ENCODE results near the gene MAML3.

Gene MAML3

DNA sequence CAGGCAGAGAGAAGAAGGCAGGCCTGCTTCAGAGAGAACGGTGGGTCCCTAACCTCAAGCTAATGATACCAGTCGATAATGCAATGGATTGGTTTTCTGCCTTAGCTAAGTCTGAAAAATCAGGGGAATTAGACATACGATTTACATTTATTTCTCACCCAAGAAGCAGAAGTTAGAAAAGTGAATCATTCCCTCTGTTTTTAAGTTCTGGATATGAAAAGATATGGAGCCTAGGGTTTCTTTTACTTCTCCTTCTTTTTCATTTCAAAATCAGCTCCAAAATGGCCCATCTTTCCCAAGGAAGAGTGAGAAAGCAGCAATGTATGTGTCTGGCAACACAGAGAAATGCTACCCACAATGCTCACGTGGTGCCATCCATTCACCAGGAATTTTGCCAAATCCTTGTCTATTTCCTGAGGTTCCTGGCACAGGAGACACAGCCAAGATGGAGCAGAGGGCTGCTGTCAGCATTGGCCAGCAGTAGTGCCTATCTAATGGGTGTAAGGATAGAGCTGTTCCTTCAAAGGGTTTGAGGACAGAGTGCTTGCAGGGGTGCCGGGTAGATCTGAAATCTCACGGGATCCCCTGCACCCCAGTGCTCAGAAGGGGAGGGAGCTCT is 231.5 kb downstream of the MAML3 start:
- no peak for DNase-seq (ENCODE audit: low read depth in 2 of 2)

DNA sequence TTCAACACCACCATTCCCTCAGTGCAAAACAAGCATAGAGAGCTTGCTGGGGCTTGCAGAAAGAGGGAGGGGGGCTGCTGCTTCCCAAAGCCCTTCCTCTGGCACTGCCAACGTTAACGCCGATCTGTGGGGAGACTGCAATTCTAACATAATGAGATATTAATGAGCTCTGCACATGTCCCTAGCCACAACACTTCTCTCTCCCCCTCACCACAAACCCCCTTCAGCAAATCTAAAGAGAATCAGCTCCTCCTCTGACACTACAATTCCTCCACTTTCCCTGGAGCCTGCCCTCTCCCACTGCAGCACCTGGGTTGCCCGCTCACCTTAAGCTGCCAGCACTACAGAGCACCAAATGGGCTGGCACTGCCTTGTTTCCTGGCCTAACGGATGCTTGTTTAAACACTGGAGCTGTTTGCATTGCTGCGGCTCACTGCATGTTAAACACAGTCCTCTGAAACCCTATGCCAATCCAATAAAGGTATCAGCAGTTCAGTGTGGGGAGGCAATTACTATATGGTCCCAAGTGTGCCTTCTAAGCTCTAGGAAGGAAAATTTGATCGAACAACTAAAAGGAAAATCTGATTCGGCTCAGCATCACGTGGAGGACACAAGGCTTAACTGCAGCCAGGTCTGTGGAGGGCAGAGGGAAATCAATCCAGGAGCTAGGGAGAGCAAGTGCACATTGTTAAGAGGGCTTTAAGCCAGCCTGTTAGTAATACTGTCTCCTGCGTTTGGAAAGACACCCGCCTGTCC is 232.4 kb downstream of the MAML3 start:
- DNase-seq (ENCODE audit: low read depth in 2 of 2), result no peak

DNA sequence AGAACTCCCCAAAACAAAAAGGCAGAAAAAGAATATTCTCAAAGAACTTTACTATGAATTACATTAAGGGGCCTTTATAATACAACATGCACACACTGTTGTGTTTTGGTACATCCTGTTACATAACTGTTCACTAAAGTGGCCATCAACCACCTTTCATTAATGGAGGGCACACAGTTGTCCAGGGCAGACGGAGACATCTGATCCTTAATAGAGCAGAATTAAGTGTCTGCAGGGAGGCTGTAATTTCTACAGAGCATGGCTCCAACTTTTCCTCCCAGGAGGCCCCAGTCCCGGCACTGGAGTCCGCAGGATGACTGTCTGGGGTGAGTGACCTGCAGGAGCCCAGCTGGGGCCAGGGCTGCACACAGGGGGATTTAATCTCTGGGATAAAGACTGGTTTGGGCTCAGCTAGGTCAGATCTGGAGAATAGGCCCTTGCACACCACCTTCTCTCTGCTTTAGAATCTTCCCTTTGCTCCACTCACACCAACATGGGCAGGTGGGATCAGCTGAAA is 233.4 kb downstream of the MAML3 start:
- DNase-seq (ENCODE audit: low read depth in 2 of 2), result no peak

DNA sequence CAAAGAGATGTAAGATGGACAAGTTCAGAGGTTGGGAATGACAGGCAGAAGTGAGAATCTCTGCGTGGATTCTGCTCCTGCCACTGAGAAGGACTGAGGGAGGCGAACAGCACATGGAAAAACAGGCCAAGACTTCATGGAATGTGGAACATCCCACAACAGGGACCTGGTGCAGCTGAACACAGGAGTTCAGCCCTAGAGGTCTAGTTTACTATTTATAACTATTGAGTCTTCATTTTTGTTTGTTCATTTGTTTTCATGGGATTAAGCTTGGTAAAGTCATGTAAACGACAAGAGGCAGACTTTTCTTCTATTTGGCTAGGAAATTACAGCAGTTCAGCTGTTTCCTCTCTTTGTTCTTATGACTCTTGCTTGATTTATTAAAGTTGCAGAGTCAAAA is 234.5 kb downstream of the MAML3 start:
- no peak for DNase-seq (ENCODE audit: low read depth in 2 of 2)

DNA sequence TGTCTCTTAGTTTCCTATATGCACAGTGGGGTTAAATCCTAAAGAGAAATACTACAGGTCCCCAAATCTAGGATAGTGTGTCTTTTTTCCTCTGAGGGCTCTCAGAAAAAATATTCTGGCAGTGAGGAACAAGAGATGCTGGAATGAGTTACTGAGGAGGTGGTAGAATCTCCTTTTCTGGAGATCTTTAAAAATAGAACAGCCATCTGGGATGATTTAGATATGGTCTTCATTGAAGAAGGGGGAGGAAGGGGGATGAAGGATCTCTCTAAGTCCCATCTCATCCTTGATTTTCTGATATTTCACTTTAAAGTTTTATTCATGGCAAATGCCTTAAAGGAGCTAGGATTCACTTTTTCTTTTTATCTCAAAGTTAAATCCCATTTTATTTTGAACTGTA is 235.0 kb downstream of the MAML3 start:
- DNase-seq (ENCODE audit: low read depth in 2 of 2), result no peak

DNA sequence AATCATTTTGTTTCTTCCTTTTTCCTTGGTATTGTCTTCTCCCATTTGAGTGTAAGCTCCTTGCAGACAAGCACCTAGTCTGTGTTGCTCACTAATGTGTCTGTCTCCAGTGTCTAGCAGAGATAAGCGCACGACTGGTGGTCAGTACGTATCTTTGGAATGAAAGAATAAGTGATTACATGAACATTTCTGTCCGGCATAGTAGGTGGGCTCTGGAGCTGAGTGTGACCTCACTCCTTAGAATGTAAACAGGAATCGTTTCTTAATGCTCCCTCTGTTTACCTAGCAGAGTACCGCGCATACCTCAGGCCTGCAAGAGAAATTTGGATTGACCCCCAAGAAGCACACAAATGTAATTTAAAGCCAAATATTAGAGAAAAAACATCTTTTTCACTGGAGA is 235.4 kb downstream of the MAML3 start:
- DNase-seq (ENCODE audit: low read depth in 2 of 2), result no peak

DNA sequence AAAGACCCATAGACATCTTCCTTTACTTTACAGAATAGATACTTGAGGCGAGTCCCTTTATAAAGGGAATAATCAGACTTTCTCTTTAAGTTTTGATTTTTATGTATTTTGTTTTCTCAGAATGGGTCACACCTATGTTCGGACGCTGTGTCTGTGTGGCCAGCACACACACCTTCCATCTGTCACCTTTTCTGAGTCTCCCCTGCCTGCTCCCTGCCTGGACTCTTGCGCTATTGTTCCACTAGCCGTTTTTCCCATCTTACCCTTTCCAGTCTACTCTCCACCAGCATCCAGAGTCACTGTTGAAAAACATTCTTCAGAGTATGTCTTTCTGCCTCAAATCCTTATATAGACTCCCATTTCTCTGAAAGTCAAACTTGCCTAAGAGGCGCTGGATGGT is 236.1 kb downstream of the MAML3 start:
- DNase-seq (ENCODE audit: low read depth in 2 of 2), result no peak

DNA sequence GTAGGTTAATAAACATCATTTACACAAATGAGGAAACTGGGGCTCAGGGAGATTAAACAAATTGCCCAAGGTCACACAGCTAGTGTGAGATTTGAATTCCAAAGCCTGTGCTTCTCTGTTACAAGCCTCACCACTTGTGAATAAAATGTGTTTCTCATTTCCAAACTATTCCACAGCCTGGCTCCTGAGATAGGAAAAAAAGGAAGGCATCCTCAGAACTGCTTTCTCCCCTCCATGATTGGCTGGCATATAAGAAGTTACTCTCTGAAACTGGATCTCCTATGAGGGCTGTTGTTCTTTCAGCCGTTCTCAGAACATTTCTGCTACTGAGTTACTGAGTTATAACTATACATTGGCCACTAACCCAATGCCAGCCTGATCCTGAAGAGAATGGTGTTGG is 237.9 kb downstream of the MAML3 start:
- no peak for DNase-seq (ENCODE audit: low read depth in 2 of 2)

DNA sequence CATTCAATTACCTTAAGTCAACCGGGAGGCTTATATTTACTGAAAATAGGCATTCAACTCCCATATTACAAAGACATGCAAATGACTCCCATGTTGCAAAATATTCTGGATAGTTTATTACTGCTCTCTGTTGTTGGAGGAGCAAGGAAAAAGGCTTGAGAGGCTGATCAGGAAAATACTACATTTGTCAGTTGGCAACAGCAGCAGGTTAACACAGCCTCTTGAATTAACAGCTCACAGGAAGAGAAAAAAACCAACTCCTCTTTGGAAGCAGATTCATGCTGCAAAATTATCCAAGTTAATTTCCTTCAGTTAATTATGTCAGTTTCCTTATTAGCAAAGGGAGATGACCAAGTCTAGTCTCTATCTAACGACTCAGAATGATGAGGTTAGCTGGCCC is 238.9 kb downstream of the MAML3 start:
- DNase-seq (ENCODE audit: low read depth in 2 of 2), result no peak

DNA sequence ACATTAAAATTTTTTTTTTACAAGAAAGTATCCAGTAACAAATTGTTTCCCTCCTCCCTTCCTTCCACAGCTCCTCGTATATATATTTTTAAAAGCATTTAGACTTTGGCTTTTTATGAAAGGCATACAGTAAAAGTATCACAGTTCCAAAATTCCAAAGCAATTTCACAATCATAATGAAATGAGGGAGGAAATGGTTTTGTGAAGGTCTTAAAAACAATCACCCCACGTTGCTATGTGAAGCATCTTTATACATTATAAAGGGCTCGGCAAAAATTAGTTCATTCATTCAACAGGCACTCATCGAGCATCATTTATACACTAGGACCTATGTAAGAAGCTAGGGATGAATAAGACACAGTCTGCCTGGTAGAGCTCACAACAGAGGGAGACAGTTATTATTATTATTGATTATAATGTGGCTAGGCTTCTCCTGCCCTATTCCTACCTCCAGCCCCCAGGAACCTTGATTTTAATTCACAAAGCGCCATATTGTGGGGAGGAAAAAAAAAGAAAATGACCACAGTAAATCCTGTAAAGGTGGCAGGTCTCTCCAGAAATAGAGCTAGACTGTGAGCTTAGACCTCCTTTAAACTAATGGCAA is 239.9 kb downstream of the MAML3 start:
- no peak for DNase-seq (ENCODE audit: low read depth in 2 of 2)

DNA sequence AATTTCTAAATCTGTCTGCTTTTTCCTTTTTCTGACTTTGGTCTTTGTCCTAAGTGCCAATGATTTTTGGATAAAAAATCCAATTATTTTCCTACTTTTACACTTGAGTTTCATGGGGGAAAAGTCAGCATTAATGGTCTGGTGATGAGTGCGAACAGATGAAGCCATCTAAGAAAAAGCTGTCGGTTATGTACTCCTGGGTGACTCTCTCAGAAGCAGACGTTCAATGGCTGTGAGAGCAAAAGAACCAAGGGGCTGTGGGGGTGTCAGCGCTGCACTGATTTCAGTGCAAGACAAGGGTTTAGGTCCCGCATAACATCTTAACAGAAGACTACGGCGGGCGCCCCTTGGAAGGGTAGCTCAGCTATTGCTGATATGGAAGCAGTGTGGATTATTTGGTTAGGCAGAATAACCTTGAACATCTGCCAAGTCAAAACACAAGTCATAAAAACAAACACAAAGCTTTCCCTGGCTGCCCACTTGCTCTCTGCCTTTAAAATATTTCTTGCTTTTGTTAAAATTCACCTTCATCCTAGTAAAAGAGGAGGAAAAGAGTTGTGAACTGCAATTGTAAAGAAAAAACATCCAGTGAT is 240.5 kb downstream of the MAML3 start:
- DNase-seq (ENCODE audit: low read depth in 2 of 2), result no peak

DNA sequence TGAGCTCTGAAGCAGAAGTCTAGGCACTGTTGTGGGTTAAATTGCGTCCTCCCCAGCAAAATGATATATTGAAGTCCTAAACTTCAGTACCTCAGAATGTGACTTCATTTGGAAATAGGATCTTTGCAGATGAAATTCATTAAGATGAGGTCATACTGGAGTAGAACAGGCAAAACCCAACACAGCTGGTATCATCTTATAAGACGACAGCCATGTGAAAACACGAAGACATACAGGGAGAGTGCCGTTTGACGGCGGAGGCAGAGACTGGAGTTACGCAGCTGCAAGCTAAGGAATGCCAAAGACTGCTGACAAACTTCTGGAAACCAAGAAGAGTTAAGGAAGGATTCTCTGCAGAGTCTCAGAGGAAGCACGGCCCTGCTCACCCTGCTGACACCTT is 241.5 kb downstream of the MAML3 start:
- DNase-seq (ENCODE audit: low read depth in 2 of 2), result no peak

DNA sequence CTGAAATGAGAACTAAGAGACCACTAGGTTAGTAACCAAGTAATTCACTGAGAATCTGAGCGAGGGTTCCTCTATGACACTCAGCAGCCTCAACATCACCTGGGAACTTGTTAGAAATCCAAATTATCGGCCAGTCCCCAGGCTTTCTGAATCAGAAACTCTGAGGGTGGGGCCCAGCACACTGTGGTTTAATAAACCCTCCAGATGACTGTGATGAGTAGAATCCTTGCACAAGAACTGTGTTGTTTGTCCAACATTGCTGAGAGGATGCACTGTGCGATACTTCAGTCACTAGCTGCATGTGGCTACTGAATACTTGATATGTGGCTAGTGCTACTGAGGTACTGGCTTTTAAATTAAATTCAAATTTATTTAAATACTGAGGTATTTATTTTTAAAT is 243.9 kb downstream of the MAML3 start:
- no peak for DNase-seq (ENCODE audit: low read depth in 2 of 2)

DNA sequence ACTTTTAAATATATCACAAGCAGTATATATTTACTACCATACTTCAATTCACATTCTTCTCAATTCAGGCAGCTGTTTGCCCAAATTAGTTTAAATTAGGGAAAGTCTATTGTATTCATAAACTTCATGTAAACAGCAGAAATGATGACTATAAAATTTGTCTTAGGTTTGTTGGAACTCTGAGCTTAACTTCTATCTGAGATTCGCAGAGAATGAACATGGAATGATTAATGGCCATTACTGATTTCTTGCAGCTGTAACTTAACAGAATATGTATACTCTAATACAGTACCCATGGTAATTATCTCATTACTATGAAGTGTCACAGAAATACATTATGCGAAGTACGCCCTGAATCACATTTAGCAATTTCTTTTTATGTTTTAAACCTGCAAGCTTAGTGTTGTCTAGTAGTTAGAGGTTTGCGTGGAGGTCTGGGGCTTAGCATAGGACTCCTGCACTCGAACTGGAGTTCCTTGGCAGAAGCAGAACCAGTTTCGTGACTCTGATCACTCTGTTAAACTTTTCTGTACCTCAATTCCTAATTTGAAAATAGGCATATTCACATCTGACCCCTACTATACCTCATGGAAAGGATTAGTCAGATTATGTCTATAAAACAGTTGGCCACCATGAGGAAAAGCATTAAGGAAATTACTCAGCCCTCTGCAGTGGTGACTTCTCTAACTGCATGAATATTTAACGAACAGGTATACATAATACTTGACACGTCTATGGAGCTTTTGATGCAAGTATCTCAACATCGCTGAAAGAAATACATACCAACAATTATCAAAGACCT is 245.1 kb downstream of the MAML3 start:
- no peak for DNase-seq (ENCODE audit: low read depth in 2 of 2)

DNA sequence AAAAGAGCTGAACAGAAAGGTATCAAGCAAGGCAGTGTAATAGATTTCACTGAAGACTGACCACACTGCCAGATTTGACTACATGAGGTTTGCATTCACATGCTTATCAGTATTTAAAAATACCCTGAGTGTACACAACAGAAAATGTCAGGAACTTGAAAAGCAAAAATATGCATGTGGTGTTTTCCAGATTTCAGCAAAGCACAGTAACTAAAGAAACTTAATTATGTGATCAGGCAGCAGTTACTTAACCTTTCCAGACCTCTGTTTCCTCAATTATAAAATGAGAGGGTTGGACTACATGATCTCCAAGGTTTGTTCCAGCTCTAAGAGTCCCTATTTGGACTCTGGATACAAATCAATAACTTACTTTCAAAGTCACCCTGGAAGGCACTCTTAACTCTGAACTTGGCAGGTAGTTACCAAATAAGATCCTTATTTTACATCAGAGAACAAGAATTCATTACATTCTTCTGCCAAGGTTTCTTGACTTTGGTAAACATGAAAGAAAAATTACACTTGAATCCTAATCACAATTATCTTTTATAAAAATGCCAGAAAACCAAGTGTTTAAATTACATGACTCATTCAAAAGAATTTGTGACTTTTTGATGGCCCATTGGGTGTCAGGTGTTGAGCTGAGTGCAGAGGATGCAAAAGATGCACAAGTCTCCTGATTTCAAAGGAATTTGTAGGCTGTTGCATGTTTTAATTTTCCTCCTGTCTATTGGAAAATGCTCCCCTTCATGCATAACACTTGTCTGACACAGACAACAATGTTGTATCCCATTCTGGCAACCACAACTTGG is 246.8 kb downstream of the MAML3 start:
- no peak for DNase-seq (ENCODE audit: low read depth in 2 of 2)

DNA sequence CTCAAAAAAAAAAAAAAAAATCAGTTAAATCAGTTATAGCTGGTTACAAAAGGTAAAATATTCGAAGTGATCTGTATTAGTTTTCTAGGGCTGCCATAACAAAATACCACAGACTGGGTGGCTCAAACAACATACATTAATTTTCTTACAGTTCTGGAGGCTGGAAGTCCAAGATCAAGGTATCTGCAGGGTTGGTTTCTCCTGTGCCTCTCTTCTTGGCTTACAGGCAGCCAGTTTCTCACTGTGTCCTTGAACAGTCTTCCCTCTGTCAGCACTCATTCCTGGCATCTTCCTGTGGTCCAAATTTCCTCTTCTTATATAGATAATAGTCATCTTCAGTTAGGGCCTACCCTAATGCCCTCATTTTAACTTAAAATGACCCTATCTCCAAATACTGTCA is 248.5 kb downstream of the MAML3 start:
- DNase-seq (ENCODE audit: low read depth in 2 of 2), result no peak

DNA sequence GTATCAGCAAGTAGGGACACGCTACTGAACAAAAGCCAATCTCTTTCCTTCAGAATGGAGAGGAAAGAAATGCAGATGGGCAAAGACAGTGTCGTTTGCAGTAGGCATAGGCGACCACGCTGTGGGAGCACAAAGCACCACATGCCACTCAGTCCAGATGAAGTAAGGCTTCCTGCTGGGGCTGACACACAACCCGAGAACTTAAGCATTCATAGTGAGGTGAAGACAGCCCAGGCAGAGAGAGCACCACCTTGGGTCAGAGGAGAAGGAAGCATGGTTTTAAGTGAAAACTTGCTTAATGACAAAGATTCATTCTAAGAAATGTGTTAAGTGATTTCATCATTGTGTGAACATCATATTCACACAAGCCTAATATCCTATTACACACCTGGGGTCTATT is 249.6 kb downstream of the MAML3 start:
- DNase-seq (ENCODE audit: low read depth in 2 of 2), result no peak

DNA sequence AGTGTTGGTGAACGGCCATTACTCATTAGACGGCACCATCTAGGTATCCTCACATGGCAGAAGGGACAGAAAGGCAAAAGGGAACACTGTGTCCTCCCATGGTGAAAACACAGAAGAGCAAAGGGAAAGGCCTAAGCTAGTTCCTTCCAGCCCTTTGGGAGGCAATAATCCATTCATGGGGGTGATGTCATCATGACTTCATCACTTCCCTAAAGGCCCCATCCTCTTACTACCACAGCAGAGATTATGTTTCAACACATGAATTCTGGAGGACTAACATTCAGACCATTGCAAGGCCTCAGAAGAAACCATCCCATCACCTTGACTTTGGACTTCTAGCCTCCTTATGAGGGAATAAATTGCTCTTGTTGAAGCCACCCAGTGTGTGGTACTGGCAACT is 250.1 kb downstream of the MAML3 start:
- no peak for DNase-seq (ENCODE audit: low read depth in 2 of 2)

DNA sequence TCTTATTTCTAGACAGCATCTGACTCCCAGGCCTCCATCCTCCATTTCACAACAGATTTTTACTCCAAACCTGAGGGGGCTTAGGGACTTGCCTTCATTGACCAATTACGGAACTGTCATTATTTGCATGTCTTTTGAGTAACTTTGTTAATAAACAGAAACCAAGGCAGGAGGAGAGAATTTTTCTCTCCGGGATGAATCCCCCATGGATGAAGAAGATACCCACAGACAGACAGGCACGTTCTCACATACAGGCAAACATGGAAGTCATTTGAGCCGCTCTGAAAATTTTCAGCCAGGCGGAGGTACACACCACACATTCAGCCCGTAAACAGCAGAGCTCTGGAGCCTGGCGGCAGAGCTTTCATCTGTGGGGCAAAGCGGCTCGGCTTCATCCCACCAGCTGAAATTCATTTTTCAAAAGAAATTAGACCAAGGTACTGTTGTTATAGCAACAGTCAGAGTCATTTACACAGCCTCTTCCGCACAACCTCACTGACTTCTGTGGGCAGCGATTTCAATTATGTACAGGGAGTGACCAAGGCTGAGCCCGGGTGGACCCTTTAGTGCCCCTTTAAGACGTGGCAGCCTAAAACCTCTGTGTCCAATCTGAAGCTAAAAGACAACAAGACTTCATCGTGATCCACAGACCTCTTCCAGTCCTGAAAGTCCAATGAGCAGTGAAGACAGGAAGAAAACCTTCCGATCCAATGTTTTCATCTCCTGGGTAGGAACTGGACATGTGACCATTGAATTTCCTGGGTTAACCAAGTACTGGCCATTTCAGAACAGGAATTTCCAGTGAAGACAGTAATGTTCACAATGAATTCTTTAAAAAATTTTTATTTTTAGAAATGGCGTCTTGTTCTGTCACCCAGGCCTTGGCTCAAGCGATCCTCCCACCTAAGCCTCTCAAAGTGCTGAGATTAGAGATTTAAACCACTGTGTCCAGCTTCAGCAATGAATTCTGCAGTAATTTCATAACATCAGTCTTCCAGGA is 251.4 kb downstream of the MAML3 start:
- DNase-seq (ENCODE audit: low read depth in 2 of 2), result no peak

Data from stimulated activated CD4-positive, alpha-beta T cell treated with anti-CD3 and anti-CD28 coated beads, Interleukin-15, amount 100 ng/mL, for 48 hours (primary cell).